Epithelial cell of esophagus (primary cell): ENCODE data around the gene GPR119.
"Not testable (repeated sequence)": the region's sequence is repeated elsewhere in the genome, so short reads cannot be mapped to it uniquely, and the experiment has no call there.

ENCODE experiments used
- DNase-seq: peaks from one replicate; pipeline ENCODE4 v3.0.0; 2010; ENCODE audit warnings: low read depth
- H3K4me3 ChIP-seq: 2 replicates; pipeline ENCODE4 v1.5.1; 2011; ENCODE audit warnings: mild to moderate bottlenecking, low read length, control low read depth
- TF ChIP-seq, protein P1 (sequence below): IDR thresholded peaks from 2 replicates; pipeline ENCODE4 v1.5.1; 2011; ENCODE audit warnings: low read depth, mild to moderate bottlenecking, low read length, control low read depth, inconsistent platforms; ENCODE audit not compliant: insufficient read depth; ENCODE audit errors: missing control alignments

GPR119 gene

DNA sequence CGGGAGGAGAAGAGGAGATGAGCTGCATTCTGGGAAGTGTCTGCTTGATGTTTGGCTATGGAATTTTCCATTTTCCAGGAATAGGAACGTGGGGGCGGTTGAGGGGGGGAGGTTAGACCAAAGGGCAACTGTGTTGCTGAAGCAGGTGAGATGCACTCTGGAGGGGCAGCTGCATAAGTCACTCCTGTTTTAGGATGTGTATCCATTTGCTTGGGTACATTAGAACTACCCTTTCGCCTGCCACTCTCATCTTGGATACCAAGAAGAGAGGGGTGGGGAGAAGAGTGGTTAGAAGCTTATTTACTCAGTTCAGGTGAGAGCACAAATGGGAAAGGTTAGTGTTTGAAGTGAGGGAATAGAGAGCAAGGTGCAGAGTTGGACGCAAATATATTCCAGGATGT is 934 bp upstream of the GPR119 start:
- TF ChIP-seq, protein P1, sequence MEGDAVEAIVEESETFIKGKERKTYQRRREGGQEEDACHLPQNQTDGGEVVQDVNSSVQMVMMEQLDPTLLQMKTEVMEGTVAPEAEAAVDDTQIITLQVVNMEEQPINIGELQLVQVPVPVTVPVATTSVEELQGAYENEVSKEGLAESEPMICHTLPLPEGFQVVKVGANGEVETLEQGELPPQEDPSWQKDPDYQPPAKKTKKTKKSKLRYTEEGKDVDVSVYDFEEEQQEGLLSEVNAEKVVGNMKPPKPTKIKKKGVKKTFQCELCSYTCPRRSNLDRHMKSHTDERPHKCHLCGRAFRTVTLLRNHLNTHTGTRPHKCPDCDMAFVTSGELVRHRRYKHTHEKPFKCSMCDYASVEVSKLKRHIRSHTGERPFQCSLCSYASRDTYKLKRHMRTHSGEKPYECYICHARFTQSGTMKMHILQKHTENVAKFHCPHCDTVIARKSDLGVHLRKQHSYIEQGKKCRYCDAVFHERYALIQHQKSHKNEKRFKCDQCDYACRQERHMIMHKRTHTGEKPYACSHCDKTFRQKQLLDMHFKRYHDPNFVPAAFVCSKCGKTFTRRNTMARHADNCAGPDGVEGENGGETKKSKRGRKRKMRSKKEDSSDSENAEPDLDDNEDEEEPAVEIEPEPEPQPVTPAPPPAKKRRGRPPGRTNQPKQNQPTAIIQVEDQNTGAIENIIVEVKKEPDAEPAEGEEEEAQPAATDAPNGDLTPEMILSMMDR, result no peak
- no peak for DNase-seq
- H3K4me3 ChIP-seq, result no peak overlapping the region

DNA sequence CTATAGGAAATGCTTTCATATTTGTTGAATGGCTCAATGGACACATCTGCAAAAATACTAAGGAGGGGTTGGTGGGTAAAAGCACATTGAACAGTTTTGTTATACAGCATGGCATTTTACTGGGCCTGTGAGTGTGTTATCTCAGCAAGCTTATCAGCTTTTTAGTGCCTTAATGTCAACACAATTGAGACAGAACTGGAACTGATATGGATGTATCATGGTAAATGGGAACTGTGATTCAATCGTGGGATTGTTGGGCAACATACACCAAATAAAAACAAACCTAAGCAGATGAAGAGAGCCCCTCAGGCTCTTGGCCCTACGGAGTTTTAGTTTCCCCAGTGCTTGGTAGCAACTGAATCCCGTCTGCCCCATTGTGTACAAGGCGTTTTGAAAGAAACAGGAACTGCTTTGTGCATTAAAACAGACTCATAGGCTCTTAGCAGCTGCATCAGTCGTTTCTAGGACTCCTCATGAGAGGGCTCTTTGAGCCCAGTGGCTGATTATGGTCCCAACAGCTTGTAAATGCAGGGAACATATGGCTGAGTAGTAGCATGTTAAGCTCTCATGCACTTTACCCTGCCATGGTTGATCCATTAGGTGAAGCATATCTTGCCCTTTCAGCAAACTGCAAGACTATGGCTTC is 7.3 kb downstream of the GPR119 start:
- TF ChIP-seq, protein P1, result no peak
- no peak overlapping the region for H3K4me3 ChIP-seq
- no peak for DNase-seq

DNA sequence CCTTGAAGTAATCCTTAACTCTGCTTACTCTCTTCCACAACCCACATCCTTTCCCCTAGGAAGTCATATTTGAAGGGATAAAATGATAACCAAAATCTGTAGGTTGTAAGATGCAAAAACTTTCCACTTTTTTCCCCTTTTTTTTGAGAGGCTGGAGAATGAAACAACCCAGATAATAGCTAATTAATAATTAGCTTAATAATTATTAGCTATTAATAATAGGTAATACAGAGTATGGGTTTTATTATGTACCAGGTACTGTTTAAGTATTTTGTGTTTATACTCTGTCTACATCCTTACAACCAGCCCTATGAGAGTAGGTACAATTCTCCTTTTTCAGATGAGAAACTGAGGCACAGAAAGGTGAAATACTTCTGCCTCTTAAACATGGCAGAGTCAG is 9.4 kb downstream of the GPR119 start:
- TF ChIP-seq, protein P1, result no peak
- no peak for DNase-seq
- H3K4me3 ChIP-seq, result no peak overlapping the region

DNA sequence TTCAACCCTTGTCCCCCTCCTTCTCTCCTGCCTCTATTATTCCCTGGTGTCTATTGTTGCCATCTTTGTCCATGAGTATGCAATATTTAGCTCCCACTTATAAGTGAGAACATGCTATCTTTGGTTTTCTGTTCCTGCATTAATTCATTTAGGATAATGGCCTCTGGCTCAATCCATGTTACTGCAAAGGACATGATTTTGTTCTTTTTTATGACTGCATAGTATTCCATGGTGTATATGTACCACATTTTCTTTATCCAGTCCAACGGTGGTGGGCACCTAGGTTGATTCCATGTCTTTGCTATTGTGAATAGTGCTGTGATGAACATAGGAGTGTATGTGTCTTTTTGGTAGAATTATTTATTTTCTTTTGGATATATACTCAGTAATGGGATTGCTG is 33.4 kb downstream of the GPR119 start:
- H3K4me3 ChIP-seq, DNase-seq: not testable (repeated sequence)

DNA sequence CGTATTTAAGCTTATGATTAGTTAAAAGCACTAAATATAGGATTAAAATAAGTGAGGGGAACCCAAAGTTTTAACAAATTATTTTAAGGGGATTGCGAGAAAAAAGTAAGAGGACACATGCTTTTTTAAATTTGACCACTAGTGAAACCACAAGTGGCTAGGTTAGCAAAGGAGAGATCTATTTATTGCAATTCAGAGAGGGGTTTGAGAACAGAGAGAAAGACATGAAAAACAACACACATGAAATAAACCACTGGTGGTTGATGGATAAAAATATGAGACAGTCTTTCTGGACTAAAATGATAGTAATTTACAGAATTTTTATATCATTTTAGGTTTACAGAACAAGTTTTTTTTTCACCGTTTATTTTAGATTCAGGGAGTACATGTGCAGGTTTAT is 33.9 kb downstream of the GPR119 start:
- H3K4me3 ChIP-seq, result no peak overlapping the region
- TF ChIP-seq, protein P1, result no peak

DNA sequence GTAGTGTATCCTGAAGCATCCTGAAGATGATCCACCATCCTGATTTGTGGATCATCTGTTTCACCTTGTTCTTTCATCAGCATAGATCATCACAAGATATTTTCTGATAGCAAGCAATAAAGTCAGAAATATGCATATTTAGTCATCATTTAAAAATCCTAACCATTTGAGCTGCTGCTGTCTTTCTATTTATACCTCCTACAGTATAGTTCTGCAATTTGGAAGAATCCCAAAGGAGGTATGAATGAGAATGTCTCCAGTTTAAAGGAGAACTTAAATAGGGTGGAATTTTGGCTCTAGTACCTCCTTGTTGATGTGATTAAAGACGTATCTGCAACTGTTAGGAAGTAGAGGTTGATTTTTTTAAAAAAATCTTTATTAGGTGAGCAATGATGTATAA is 38.2 kb downstream of the GPR119 start:
- H3K4me3 ChIP-seq, result no peak overlapping the region
- DNase-seq, result no peak
- TF ChIP-seq, protein P1, result no peak

More for the DNA sequence above, 33.9 kb downstream of the GPR119 start:
- no peak for DNase-seq

DNA sequence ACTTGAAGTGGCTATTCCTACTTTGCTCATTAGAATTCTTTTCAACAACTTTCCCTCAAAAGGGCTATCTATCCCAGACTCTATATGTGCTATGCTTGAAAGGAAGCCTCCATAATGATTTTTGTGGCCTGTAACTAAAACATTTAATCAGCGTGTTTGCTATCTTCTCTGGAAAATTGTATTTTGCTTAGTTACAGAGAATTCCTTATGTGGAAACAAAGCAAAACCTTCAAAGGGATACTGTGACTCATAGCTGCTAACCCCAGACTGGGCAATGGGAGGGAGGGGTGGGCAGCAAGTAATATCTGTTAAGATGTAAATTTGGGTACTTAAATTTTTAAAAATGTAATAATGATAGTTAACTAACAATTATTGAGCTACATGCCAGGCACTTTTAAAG is 42.1 kb downstream of the GPR119 start:
- no peak for DNase-seq
- no peak overlapping the region for H3K4me3 ChIP-seq
- TF ChIP-seq, protein P1, result no peak
